Naive thymus-derived CD4-positive, alpha-beta T cell (primary cell): ENCODE measurements around the gene PKIB. TPM values are rescaled to one million over a fixed set of nuclear protein-coding genes. Genes with fewer than 3 reads are reported as not detected.
"Not testable (repeated sequence)": the region's sequence is repeated elsewhere in the genome, so short reads cannot be mapped to it uniquely, and the experiment has no call there.

Experiments used
- ATAC-seq: fragments of 150-1000 bp; cut with Tn5 transposase; 2 replicates; pipeline ENCODE4 v1.10.0; 2021; ENCODE audit warnings: mild to moderate bottlenecking, moderate library complexity
- CTCF ChIA-PET: fragments of 350-600 bp; sonication (Branson Sonifier 250); formaldehyde crosslinking; loops from one replicate; lab custom pipeline; 2021; ENCODE audit warnings: antibody characterized with exemption; lab: Charles Lee
- POLR2A ChIA-PET: fragments of 350-600 bp; sonication (Branson Sonifier 250); formaldehyde crosslinking; loops from one replicate; lab custom pipeline; 2021; ENCODE audit warnings: antibody characterized with exemption, inconsistent platforms; lab: Charles Lee
- DNase-seq, 9 donors: peaks; one replicate each; pipeline versions ENCODE4 v3.0.0 to v3.0.0-alpha.2; 2020 to 2022; ENCODE audit warnings: mixed read lengths in 1 of 9
- H3K27ac ChIP-seq: one replicate; pipeline ENCODE4 v1.7.0; 2013; ENCODE audit warnings: mild to moderate bottlenecking, low read depth, low read length, moderate library complexity
- H3K27me3 ChIP-seq, 2 donors: one replicate each; pipeline ENCODE4 v1.7.0; 2013; ENCODE audit warnings: low read length in 2 of 2, mild to moderate bottlenecking in 2 of 2, moderate library complexity in 2 of 2; ENCODE audit not compliant: control insufficient read depth in 2 of 2, insufficient read depth in 2 of 2
- H3K36me3 ChIP-seq, 3 experiments: 1 replicate in 2 of 3; 2 replicates in 1 of 3; pipeline ENCODE4 v1.7.0; 2013; ENCODE audit warnings: low read length in 3 of 3, mild to moderate bottlenecking in 3 of 3, moderate library complexity in 1 of 3; ENCODE audit not compliant: insufficient read depth in 3 of 3, control insufficient read depth in 2 of 3
- H3K4me1 ChIP-seq, 2 donors: one replicate each; pipeline ENCODE4 v1.7.0; 2013; ENCODE audit warnings: low read length in 2 of 2, mild to moderate bottlenecking in 2 of 2, moderate library complexity in 1 of 2; ENCODE audit not compliant: control insufficient read depth in 2 of 2, insufficient read depth in 2 of 2
- H3K4me3 ChIP-seq: 2 replicates; pipeline ENCODE4 v1.7.0; 2013; ENCODE audit warnings: mild to moderate bottlenecking, low read length
- H3K9me3 ChIP-seq, 3 experiments: 1 replicate in 2 of 3; 2 replicates in 1 of 3; pipeline ENCODE4 v1.7.0; 2013; ENCODE audit warnings: low read length in 3 of 3; ENCODE audit not compliant: control insufficient read depth in 2 of 3
- H3K27ac Mint-ChIP-seq, 9 donors: one replicate each; pipeline ENCODE4 v1.8.0; 2020 to 2022; ENCODE audit warnings: mixed read lengths in 9 of 9, mild to moderate bottlenecking in 8 of 9, moderate library complexity in 5 of 9, inconsistent platforms in 2 of 9
- H3K27me3 Mint-ChIP-seq, 5 donors: one replicate each; pipeline ENCODE4 v1.8.0; 2021 to 2022; ENCODE audit warnings: mixed read lengths in 5 of 5, mild to moderate bottlenecking in 1 of 5
- H3K36me3 Mint-ChIP-seq, 5 donors: one replicate each; pipeline ENCODE4 v1.8.0; 2020 to 2022; ENCODE audit warnings: mixed read lengths in 5 of 5, mild to moderate bottlenecking in 3 of 5, inconsistent platforms in 1 of 5
- H3K4me1 Mint-ChIP-seq, 7 donors: one replicate each; pipeline ENCODE4 v1.8.0; 2020 to 2022; ENCODE audit warnings: mixed read lengths in 7 of 7, mild to moderate bottlenecking in 3 of 7, inconsistent platforms in 1 of 7
- H3K4me3 Mint-ChIP-seq, 10 donors: one replicate each; pipeline ENCODE4 v1.8.0; 2020 to 2022; ENCODE audit warnings: mild to moderate bottlenecking in 10 of 10, mixed read lengths in 10 of 10, moderate library complexity in 6 of 10, inconsistent platforms in 2 of 10
- H3K9me3 Mint-ChIP-seq, 11 donors: one replicate each; pipeline ENCODE4 v1.8.0; 2020 to 2022; ENCODE audit warnings: mixed read lengths in 11 of 11, mild to moderate bottlenecking in 4 of 11, inconsistent platforms in 1 of 11, moderate library complexity in 1 of 11
- intact Hi-C, 2 donors: fragments of 100-400 bp; cut with micrococcal nuclease; formaldehyde crosslinking; loops; one replicate each; pipeline ENCODE4 v1.15.1; 2023
- polyA plus RNA-seq, 2 donors: library from polyadenylated mRNA; unstranded; fragments of 300-500 nt; fragmentation: Illumina TruSeq; gene quantifications; one replicate each; pipeline ENCODE4 v1.2.3, GENCODE V29; 2021
- total RNA-seq, 6 experiments: library from RNA in 5 of 6; stranded (reverse) in 5 of 6; gene quantifications; 1 replicate in 5 of 6; 2 replicates in 1 of 6; pipeline ENCODE4 v1.2.3 and lab custom pipeline; 2021 to 2026

Gene PKIB
- total and polyA plus RNA-seq, 7 experiments from 2014 or later = 0.86 to 1.5 (median 0.92) TPM; not detected in 1

DNA sequence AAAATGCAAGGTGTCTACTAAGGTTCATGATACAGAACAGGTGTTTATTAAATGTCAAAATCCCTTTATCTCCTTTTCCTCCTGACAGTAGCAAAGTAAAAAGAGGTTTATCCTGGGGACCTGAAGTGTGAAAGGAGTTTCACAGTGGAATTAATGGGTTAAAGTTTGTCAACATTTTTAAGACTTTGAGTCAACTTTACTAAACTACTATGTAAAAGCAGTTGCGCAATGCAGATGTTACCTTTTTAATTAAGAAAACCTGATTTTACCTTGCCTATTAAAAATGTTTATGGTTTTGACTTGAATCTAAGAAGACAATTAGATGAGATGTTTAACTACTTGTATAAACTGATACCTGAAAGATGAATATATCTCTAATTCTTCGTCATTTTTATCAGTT, 14.6 kb downstream of the PKIB start:
- H3K27ac Mint-ChIP-seq = no peak overlapping the region
- intact Hi-C loops = no loop called here
- POLR2A ChIA-PET = no interaction called here

GRCh38 chr6:122628714-122629113, 18.5 kb downstream of the PKIB start:
- no peaks in the 10 kb centered on the region for H3K36me3 ChIP-seq
- H3K9me3 Mint-ChIP-seq = peaks cover 0 to 5% (median 0%) of the 10 kb centered on the region in 11 donors
- ChIA-PET POLR2A (no interaction called here), CTCF (no interaction called here)
- H3K4me3 ChIP-seq = no peak overlapping the region
- ATAC-seq = no peak
- H3K27ac Mint-ChIP-seq = no peak overlapping the region
- no peaks in the 10 kb centered on the region for H3K4me1 ChIP-seq
- no peaks in the 10 kb centered on the region for H3K4me1 Mint-ChIP-seq
- H3K27ac ChIP-seq = no peak overlapping the region
- H3K36me3 Mint-ChIP-seq = peaks cover 0 to 5% (median 0%) of the 10 kb centered on the region in 5 donors
- no peak overlapping the region for H3K4me3 Mint-ChIP-seq
- intact Hi-C loops = no loop called here
- no peaks in the 10 kb centered on the region for H3K27me3 ChIP-seq
- H3K27me3 Mint-ChIP-seq = peaks cover 4 to 33% (median 12%) of the 10 kb centered on the region in 5 donors
- DNase-seq = no peak
- no peaks in the 10 kb centered on the region for H3K9me3 ChIP-seq

More for the DNA sequence above, 14.6 kb downstream of the PKIB start:
- ATAC-seq = no peak
- no peak overlapping the region for H3K4me3 ChIP-seq
- H3K9me3 Mint-ChIP-seq = peaks cover 0 to 5% (median 0%) of the 10 kb centered on the region in 11 donors
- no peaks in the 10 kb centered on the region for H3K4me1 ChIP-seq
- H3K27me3 ChIP-seq = no peaks in the 10 kb centered on the region
- peaks cover 3 to 58% (median 26%) of the 10 kb centered on the region in 5 donors for H3K27me3 Mint-ChIP-seq
- H3K4me1 Mint-ChIP-seq = no peaks in the 10 kb centered on the region
- no peaks in the 10 kb centered on the region for H3K9me3 ChIP-seq
- CTCF ChIA-PET = no interaction called here
- no peak overlapping the region for H3K4me3 Mint-ChIP-seq
- no peak for DNase-seq
- H3K27ac ChIP-seq = no peak overlapping the region
- no peaks in the 10 kb centered on the region for H3K36me3 ChIP-seq
- H3K36me3 Mint-ChIP-seq = peaks cover 0 to 5% (median 0%) of the 10 kb centered on the region in 5 donors

GRCh38 chr6:122631571-122632249, 21.5 kb downstream of the PKIB start:
- H3K36me3 Mint-ChIP-seq = peaks cover 0 to 5% (median 0%) of the 10 kb centered on the region in 5 donors
- no peak overlapping the region for H3K27ac Mint-ChIP-seq
- Histone ChIP-seq H3K27ac (no peak overlapping the region), H3K27me3 (no peaks in the 10 kb centered on the region), H3K36me3 (no peaks in the 10 kb centered on the region), H3K4me3 (no peak overlapping the region), H3K4me1 (no peaks in the 10 kb centered on the region), H3K9me3 (no peaks in the 10 kb centered on the region)
- H3K4me3 Mint-ChIP-seq = no peak overlapping the region
- POLR2A ChIA-PET = no interaction called here
- intact Hi-C loops = no loop called here
- no peaks in the 10 kb centered on the region for H3K4me1 Mint-ChIP-seq
- DNase-seq (no peak), ATAC-seq (no peak)
- H3K27me3 Mint-ChIP-seq = peaks cover 4 to 23% (median 12%) of the 10 kb centered on the region in 5 donors
- peaks cover 0 to 5% (median 0%) of the 10 kb centered on the region in 11 donors for H3K9me3 Mint-ChIP-seq
- CTCF ChIA-PET = no interaction called here

GRCh38 chr6:122640366-122640765, 30.2 kb downstream of the PKIB start:
- H3K27ac ChIP-seq = no peak overlapping the region
- intact Hi-C loops = no loop called here
- Mint-ChIP-seq H3K27me3 (peaks cover 0 to 3% (median 0%) of the 10 kb centered on the region in 5 donors), H3K4me3 (no peak overlapping the region), H3K9me3 (no peaks in the 10 kb centered on the region), H3K4me1 (no peaks in the 10 kb centered on the region), H3K36me3 (no peaks in the 10 kb centered on the region), H3K27ac (no peak overlapping the region)
- no peaks in the 10 kb centered on the region for H3K9me3 ChIP-seq
- ATAC-seq (no peak), DNase-seq (no peak)
- no peaks in the 10 kb centered on the region for H3K4me1 ChIP-seq
- H3K27me3 ChIP-seq = no peaks in the 10 kb centered on the region
- H3K4me3 ChIP-seq = no peak overlapping the region
- ChIA-PET POLR2A (no interaction called here), CTCF (no interaction called here)
- no peaks in the 10 kb centered on the region for H3K36me3 ChIP-seq

DNA sequence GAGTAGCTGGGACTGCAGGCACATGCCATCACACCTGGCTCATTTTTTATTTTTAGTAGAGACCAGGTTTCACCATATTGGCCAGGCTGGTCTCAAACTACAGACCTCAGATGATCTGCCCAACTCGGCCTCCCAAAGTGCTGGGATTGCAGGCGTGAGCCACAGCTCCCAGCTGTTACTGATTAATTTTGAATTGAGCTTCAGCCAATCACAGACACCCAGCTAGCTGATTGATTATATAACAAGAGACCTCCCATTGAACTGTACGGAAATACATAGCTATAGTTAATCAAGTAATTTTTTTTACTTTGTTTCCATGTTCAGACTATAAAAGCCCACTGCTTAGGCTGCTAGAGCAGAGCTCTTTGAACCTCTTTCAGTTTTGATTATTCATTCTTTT, 31.6 kb downstream of the PKIB start:
- ATAC-seq (no peak), DNase-seq (no peak)
- ChIA-PET CTCF (no interaction called here), POLR2A (no interaction called here)
- Mint-ChIP-seq H3K4me3 (no peak overlapping the region), H3K9me3 (no peaks in the 10 kb centered on the region), H3K36me3 (no peaks in the 10 kb centered on the region), H3K27ac (peak overlapping the region in 1 of 9 donors; percentile 5), H3K27me3 (peaks cover 0 to 3% (median 0%) of the 10 kb centered on the region in 5 donors), H3K4me1 (no peaks in the 10 kb centered on the region)
- no peaks in the 10 kb centered on the region for H3K4me1 ChIP-seq
- intact Hi-C loops = no loop called here
- no peaks in the 10 kb centered on the region for H3K9me3 ChIP-seq
- no peak overlapping the region for H3K27ac ChIP-seq
- no peaks in the 10 kb centered on the region for H3K27me3 ChIP-seq
- no peak overlapping the region for H3K4me3 ChIP-seq
- no peaks in the 10 kb centered on the region for H3K36me3 ChIP-seq

DNA sequence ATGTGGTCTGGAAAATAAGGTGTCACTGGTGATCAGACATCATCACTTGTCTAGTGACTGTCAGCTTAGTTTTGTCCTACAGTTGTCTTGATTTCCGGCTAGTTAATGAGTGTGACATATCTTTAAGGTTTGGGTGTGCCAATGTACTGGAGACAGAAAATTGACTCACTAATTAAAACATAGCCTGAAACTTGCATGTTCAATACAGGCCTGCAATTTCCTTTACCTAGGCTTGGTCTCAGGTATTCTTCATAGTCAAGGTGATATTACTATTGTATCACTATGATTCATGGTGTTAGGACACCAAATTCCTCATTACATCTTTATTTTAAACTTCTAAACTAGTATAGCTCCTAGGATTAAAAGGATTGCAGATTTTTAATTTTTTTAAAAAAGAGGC, 32.4 kb downstream of the PKIB start:
- H3K27me3 Mint-ChIP-seq, H3K36me3 ChIP-seq, DNase-seq, intact Hi-C loops, H3K4me3 Mint-ChIP-seq, H3K4me3 ChIP-seq, H3K9me3 Mint-ChIP-seq, ATAC-seq, POLR2A ChIA-PET, CTCF ChIA-PET, H3K27ac Mint-ChIP-seq, H3K36me3 Mint-ChIP-seq, H3K27ac ChIP-seq, H3K4me1 ChIP-seq, H3K9me3 ChIP-seq, H3K4me1 Mint-ChIP-seq, H3K27me3 ChIP-seq: not testable (repeated sequence)

- no peaks in the 10 kb centered on the region for H3K27me3 ChIP-seq
- Mint-ChIP-seq H3K27me3 (peaks cover 0 to 6% (median 0%) of the 10 kb centered on the region in 5 donors), H3K36me3 (no peaks in the 10 kb centered on the region), H3K9me3 (no peaks in the 10 kb centered on the region), H3K4me3 (no peak overlapping the region), H3K27ac (no peak overlapping the region), H3K4me1 (no peaks in the 10 kb centered on the region)
- H3K27ac ChIP-seq = no peak overlapping the region
- no peaks in the 10 kb centered on the region for H3K36me3 ChIP-seq
- intact Hi-C loops = no loop called here
- ATAC-seq (no peak), DNase-seq (no peak)
- no peaks in the 10 kb centered on the region for H3K4me1 ChIP-seq
- ChIA-PET CTCF (no interaction called here), POLR2A (no interaction called here)
- no peak overlapping the region for H3K4me3 ChIP-seq
- H3K9me3 ChIP-seq = no peaks in the 10 kb centered on the region
Measured at GRCh38 chr6:122645256-122645655, 35.1 kb downstream of the PKIB start.
